ENCODE data around the gene CHRNB2. TPM values are rescaled to one million over a fixed set of nuclear protein-coding genes. Genes with fewer than 3 reads are reported as not detected.

The CHRNB2 gene
- total RNA-seq, 2 experiments from 2014 or later = not detected

- peak; percentile 19 for DNase-seq
- Mint-ChIP-seq H3K27ac (peak overlapping the region; percentile 87), H3K4me1 (ENCODE audit: low read depth) (peaks cover 63% of the 10 kb centered on the region), H3K9me3 (no peaks in the 10 kb centered on the region), H3K4me3 (peak overlapping the region; percentile 21), H3K27me3 (no peaks in the 10 kb centered on the region), H3K36me3 (ENCODE audit: low read depth) (peaks cover 19% of the 10 kb centered on the region)
- no peak for ATAC-seq
- intact Hi-C loops (cut with micrococcal nuclease) = no loop called here
- no peak for TF ChIP-seq CTCF (IDR thresholded peaks at IDR 0.05)
- ChIA-PET POLR2A (interaction anchor here (1.3 to 3.0 kb wide), 3 partner anchors 12 to 17 kb away, joined by 3 to 13 read pairs (median 4); no protein-coding TSS in a partner anchor), CTCF (interaction anchor here (0.7 to 2.7 kb wide), 5 partner anchors 10 to 230 kb away, joined by 3 to 12 read pairs (median 4); no protein-coding TSS in a partner anchor)
Observed at GRCh38 chr1:154611150-154611862, 43.7 kb downstream of the CHRNB2 start.

GRCh38 chr1:154614247-154614646 is 46.7 kb downstream of the CHRNB2 start:
- ChIA-PET CTCF (no interaction called here), POLR2A (interaction anchor here (0.7 kb wide), 1 partner anchor 12 kb away, joined by 4 read pairs; no protein-coding TSS in a partner anchor)
- Mint-ChIP-seq H3K4me1 (ENCODE audit: low read depth) (peaks cover 66% of the 10 kb centered on the region), H3K4me3 (peak overlapping the region; percentile 45), H3K27me3 (no peaks in the 10 kb centered on the region), H3K36me3 (ENCODE audit: low read depth) (peaks cover 16% of the 10 kb centered on the region), H3K27ac (peak overlapping the region; percentile 83), H3K9me3 (no peaks in the 10 kb centered on the region)
- ATAC-seq (no peak), DNase-seq (no peak)
- no peak for TF ChIP-seq CTCF (IDR thresholded peaks at IDR 0.05)
- intact Hi-C loops (cut with micrococcal nuclease) = no loop called here

- ChIA-PET CTCF (interaction anchor here (0.9 to 1.2 kb wide), 2 partner anchors 11 to 17 kb away, joined by 3 read pairs; no protein-coding TSS in a partner anchor), POLR2A (interaction anchor here (0.6 kb wide), 1 partner anchor 176 kb away, joined by 3 read pairs; no protein-coding TSS in a partner anchor)
- intact Hi-C loops (cut with micrococcal nuclease) = no loop called here
- peak; percentile 42 for DNase-seq
- no peak for TF ChIP-seq CTCF (IDR thresholded peaks at IDR 0.05)
- H3K4me3 Mint-ChIP-seq = peak overlapping the region; percentile 45
- H3K4me1 Mint-ChIP-seq (ENCODE audit: low read depth) = peaks cover 65% of the 10 kb centered on the region
- H3K9me3 Mint-ChIP-seq = no peaks in the 10 kb centered on the region
- peak overlapping the region; percentile 83 for H3K27ac Mint-ChIP-seq
- ATAC-seq = peak; percentile 47
- no peaks in the 10 kb centered on the region for H3K27me3 Mint-ChIP-seq
- H3K36me3 Mint-ChIP-seq (ENCODE audit: low read depth) = peaks cover 14% of the 10 kb centered on the region
Observed at GRCh38 chr1:154614901-154615300, 47.3 kb downstream of the CHRNB2 start.

GRCh38 chr1:154615411-154615810 is 47.8 kb downstream of the CHRNB2 start:
- H3K27ac Mint-ChIP-seq = peak overlapping the region; percentile 83
- H3K4me1 Mint-ChIP-seq (ENCODE audit: low read depth) = peaks cover 62% of the 10 kb centered on the region
- intact Hi-C loops (cut with micrococcal nuclease) = no loop called here
- no peaks in the 10 kb centered on the region for H3K27me3 Mint-ChIP-seq
- H3K4me3 Mint-ChIP-seq = no peak overlapping the region
- no peaks in the 10 kb centered on the region for H3K9me3 Mint-ChIP-seq
- ATAC-seq (no peak), DNase-seq (no peak)
- ChIA-PET CTCF (interaction anchor here (0.9 to 1.2 kb wide), 2 partner anchors 11 to 18 kb away, joined by 3 read pairs; no protein-coding TSS in a partner anchor), POLR2A (interaction anchor here (0.6 kb wide), 1 partner anchor 176 kb away, joined by 3 read pairs; no protein-coding TSS in a partner anchor)
- no peak for TF ChIP-seq CTCF (IDR thresholded peaks at IDR 0.05)
- peaks cover 11% of the 10 kb centered on the region for H3K36me3 Mint-ChIP-seq (ENCODE audit: low read depth)

Measured in activated CD8-positive, alpha-beta T cell treated with anti-CD3 and anti-CD28 coated beads for 36 hours (primary cell).